GM12864 (cell line): Measurements from ENCODE around the gene GPR156.

ENCODE experiments used
- DNase-seq: peaks from one replicate; pipeline ENCODE4 v3.0.0-alpha.2; 2011; ENCODE audit warnings: low read depth
- H3K4me3 ChIP-seq: 2 replicates; pipeline ENCODE4 v1.5.1; 2011; ENCODE audit warnings: mild to moderate bottlenecking, low read depth, low read length, control low read depth
- CTCF ChIP-seq: IDR thresholded peaks from 2 replicates; pipeline ENCODE4 v1.5.1; 2011; ENCODE audit warnings: low read depth, mild to moderate bottlenecking, moderate library complexity, low read length, control low read depth, inconsistent platforms; ENCODE audit errors: missing control alignments

Gene GPR156

GRCh38 chr3:120172070-120172469, 113.0 kb downstream of the GPR156 start:
- DNase-seq: no peak
- TF ChIP-seq CTCF: no peak
- H3K4me3 ChIP-seq: no peak overlapping the region

GRCh38 chr3:120171134-120171873, 113.7 kb downstream of the GPR156 start:
- H3K4me3 ChIP-seq: no peak overlapping the region
- no peak for DNase-seq
- TF ChIP-seq CTCF: no peak

GRCh38 chr3:120170223-120170622, 114.8 kb downstream of the GPR156 start:
- TF ChIP-seq CTCF: no peak
- DNase-seq: no peak

DNA sequence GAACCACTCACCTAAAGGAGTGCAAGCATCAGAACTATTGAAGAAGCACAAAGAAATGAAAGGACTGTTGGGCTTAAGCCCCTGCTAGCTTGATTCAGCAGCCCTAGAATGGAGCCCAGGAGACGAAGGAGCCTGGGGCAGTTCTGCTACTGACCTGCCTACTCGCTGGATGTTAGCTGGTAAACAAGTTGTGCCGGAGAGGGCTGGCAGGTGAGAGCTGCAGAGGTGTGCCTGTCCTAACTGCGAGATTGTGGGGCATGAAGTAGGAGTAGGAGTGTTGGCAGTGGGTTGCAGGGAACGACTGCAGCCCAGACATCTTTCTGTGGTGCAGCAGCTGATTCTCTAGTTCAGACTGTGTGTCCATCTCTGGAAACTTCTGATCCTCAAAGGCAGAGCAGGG, 115.6 kb downstream of the GPR156 start:
- no peak for TF ChIP-seq CTCF
- no peak overlapping the region for H3K4me3 ChIP-seq

More at GRCh38 chr3:120170223-120170622, 114.8 kb downstream of the GPR156 start:
- no peak overlapping the region for H3K4me3 ChIP-seq

GRCh38 chr3:120168611-120169010, 116.4 kb downstream of the GPR156 start:
- TF ChIP-seq CTCF: no peak
- no peak for DNase-seq
- no peak overlapping the region for H3K4me3 ChIP-seq

More for the DNA sequence above, 115.6 kb downstream of the GPR156 start:
- no peak for DNase-seq

DNA sequence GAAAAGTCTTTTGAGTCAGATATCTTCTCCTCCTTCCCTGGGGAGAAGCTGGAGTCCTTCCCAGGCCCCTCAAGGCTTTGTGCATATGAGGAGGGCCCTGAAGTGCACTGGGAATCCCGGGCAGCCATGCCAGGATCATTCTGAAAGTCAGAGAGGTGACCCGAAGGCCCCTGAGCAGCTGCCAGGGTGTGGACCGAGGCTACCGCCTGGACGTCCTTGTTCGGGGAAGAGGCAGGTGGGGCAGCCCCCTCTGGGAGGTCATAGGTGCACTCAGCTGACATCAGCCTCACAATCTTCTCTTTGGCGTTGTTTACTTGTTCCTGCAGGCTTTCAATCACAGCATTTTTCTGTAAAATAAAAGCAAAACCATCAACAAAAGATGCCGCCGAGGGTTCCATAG, 117.0 kb downstream of the GPR156 start:
- no peak overlapping the region for H3K4me3 ChIP-seq
- TF ChIP-seq CTCF: no peak
- DNase-seq: no peak

DNA sequence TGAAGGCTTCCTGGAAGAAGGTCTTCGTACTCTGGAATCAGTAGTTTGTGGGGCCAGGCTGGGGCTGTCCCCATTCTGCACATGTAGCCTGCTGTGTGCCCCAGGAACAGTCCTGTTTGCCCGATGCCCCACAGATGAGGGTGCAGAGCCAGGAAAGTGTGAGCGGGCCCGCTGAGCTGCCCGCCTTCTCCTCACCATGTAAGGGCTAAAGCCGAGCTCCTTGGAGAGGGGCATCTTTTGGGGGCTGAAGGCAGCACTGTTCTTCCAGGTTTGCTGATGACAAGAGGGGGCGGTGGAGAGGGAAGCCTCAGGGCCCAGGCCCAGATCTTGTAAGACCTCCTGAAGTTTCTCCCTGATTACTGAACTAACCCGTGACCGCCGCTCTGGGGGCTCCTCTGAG, 117.5 kb downstream of the GPR156 start:
- TF ChIP-seq CTCF: no peak
- DNase-seq: no peak
- no peak overlapping the region for H3K4me3 ChIP-seq
